Fibroblast of the aortic adventitia (primary cell): ENCODE results near the gene MYL12A. TPM values are rescaled to one million over a fixed set of nuclear protein-coding genes. Genes with fewer than 3 reads are reported as not detected.

Source experiments
- DNase-seq: peaks from one replicate; pipeline ENCODE4 v3.0.0-alpha.2; 2010; ENCODE audit warnings: low read depth
- H3K4me3 ChIP-seq: 2 replicates; pipeline ENCODE4 v1.5.1; 2011; ENCODE audit warnings: low read depth, mild to moderate bottlenecking, control low read depth, low read length, moderate library complexity
- total RNA-seq: library from RNA; depleted of rRNA; stranded (reverse); fragments of >200 nt; gene quantifications from 2 replicates; pipeline ENCODE4 v1.2.3, GENCODE V29; 2012; ENCODE audit warnings: low replicate concordance
- TF ChIP-seq, protein P1 (sequence below): IDR thresholded peaks from 2 replicates; pipeline ENCODE4 v1.5.1; 2011; ENCODE audit warnings: mild to moderate bottlenecking, low read length, control low read depth, inconsistent platforms; ENCODE audit not compliant: insufficient read depth

Gene MYL12A
- total RNA-seq, 1 donor, result 733 TPM

DNA sequence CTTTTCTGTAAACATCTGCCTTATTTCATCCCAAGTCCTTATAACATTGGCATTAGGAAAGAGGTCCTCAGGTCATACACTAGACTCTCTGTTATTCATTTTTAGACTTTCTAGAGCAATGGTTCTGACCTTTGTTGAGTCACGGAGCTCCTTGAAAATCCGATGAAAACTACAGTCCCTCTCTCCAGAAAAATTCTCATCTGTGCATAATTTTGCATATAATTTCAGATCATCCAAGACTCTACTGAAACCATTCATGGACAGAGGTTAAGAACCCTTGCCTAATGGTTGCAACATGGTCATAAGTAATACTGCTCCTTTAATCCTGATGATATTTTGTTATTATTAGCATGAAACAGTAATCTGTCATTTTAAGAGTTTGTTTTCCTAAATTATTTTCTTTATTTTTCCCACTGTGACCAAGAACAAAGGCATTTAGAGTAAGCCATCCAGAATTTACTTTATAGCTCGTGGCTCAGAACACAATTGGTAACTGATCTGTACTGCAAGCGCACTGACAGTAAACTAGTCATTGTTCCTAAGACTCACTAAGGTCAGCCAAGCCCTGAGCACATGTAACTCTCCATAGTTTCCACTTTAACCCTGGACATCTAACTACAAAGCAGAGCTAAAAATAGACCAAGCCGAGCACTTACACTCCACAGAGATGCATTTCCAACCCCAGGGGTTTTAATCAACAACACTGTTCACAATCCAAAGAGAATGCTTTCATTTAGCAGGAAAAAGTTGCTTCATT, 36.2 kb upstream of the MYL12A start:
- DNase-seq, result peak; percentile 33
- TF ChIP-seq, protein P1, sequence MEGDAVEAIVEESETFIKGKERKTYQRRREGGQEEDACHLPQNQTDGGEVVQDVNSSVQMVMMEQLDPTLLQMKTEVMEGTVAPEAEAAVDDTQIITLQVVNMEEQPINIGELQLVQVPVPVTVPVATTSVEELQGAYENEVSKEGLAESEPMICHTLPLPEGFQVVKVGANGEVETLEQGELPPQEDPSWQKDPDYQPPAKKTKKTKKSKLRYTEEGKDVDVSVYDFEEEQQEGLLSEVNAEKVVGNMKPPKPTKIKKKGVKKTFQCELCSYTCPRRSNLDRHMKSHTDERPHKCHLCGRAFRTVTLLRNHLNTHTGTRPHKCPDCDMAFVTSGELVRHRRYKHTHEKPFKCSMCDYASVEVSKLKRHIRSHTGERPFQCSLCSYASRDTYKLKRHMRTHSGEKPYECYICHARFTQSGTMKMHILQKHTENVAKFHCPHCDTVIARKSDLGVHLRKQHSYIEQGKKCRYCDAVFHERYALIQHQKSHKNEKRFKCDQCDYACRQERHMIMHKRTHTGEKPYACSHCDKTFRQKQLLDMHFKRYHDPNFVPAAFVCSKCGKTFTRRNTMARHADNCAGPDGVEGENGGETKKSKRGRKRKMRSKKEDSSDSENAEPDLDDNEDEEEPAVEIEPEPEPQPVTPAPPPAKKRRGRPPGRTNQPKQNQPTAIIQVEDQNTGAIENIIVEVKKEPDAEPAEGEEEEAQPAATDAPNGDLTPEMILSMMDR, result no peak
- H3K4me3 ChIP-seq, result no peak overlapping the region

DNA sequence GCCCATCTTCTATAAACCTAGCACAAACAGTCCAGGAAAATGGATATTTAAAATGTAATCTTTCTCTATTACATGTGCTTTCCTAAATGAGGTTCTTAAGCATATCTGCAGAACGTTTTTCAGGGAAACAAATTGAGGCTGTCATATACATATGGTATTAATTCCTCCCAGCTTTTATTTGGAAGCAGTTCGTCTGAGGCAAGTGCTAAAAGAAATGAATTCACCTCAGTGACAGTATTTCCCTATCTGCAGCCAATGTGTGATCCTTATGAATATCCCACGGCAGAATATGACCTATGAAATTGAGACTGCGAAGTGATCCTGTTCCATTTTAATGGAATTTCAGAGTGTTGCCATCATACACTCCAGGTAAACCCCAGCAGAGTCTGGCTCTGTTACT, 34.9 kb upstream of the MYL12A start:
- DNase-seq, result no peak
- TF ChIP-seq, protein P1, result no peak
- no peak overlapping the region for H3K4me3 ChIP-seq

DNA sequence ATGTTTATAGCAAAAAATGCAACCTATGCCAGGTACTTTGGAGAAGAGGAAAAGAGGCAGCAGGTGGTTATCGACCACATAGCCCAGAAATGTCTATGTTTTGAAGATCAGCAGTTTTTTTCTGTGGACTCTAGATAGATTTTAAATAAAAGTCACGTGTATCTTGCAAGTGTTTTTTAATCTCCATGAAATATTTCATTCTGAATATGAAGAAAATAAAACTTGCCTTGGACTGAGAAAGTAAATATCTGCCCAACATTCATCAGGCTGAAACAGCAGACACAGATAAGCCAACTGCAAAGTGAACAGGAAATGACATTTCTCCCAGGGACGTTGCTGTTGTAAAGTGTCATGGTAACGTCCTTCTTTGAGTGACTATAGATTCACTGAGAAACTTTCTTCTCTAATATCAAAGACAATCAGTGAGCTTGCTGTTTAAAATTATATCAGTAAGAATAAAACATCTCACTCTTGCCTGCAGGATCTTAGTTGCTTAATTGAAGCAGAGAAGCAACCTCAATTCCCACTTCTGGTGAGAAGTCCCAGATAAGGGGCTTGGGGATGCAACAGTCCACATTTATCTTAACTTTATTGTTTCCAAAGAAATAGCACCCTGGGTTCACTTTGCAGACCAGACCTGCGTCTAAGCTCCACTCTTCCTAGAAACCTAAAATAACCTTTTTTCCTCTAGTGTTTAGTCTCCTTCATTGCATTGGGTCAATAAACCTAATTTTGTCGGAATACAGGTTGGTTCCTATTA, 34.1 kb upstream of the MYL12A start:
- H3K4me3 ChIP-seq, result no peak overlapping the region
- DNase-seq, result no peak
- TF ChIP-seq, protein P1, result no peak

DNA sequence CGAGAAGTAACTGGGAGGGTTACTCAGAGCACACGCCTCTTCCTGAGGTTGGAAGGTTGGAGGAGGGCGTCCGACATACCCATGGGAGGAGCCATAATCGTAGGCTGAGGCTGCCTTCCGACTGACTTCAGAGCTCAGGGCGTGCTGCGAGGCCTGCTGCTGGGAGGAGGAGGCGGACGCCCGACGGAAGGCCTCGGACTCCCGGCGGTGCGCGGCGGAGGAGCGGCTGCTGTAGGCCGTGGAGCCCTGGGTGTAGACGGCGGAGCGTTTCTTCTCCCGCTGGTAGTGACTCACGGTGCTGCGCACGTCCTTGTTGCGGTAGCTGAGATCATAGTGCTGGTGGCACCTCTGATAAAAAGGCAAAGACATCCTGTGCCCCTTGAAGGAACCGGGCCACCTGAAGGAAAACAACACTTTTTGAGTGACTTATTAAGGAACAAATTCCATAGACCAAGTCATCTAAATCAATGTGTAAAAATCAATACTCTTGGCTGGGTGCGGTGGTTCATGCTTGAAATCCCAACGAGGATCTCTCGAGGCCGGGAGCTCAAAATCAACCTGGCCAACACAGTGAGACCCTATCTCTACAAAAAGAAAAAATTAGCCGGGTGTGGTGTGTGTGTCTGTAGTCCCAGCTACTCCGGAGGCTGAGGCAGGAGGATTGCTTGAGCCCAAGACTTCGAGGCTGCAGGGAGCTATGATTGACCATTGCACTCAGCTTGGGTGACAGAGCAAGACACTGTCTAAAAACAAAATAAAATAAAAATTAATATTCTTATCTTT, 32.6 kb upstream of the MYL12A start:
- no peak overlapping the region for H3K4me3 ChIP-seq
- no peak for DNase-seq
- TF ChIP-seq, protein P1, result no peak

DNA sequence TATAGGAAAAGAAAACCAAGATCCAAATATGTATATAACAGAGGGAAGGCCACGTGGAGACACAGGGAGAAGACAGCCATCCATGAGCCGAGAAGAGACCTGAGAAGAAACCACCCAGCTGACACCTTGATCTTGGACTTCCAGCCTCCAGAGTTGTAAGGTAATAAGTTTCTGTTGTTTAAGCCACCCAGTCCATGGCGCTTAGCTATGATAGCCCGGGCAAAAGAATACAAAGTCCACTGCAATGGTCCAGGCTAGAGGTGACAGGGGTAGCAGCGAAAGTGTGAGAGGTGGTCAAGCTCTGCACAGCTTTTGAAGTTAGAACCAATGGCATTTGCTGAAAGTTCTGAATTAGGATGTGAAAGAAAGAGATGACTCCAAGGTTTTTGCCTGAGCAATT, 30.6 kb upstream of the MYL12A start:
- no peak overlapping the region for H3K4me3 ChIP-seq
- TF ChIP-seq, protein P1, result no peak
- no peak for DNase-seq

DNA sequence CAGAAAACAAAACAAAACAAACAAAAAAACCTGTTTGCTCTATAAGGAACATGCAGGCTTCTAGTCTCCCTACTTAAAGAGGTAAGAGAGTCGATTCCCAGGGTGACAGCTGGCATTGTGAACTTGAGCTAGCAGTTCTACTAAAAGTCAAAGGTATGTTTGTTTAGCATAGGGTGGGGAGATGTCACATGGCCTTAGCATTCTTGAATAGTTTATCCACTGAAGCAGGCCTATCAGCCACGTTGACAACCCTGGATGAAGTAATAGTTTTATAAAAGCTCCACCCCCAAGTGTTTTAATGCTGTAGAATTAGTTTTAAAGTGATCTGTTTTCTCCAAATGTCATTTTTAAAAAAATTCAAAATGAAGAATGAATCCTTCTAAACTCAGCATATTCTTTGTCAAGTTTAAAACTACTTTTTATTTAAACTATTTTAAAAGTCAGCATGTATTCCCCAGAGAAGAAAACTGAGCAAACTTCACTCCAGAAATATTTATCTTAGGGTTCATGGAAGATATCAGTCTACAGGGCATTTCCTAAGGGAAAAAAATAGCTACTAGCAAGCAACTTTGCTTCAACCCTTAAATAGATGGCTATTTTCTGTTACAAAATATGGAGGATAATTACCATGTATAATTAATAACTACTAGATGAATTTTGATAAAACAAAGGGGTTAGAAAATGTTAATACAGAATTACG, 29.5 kb upstream of the MYL12A start:
- peak; percentile 27 for DNase-seq
- TF ChIP-seq, protein P1, result no peak

More for the DNA sequence above, 29.5 kb upstream of the MYL12A start:
- no peak overlapping the region for H3K4me3 ChIP-seq
